ENCODE data around the gene SART3.
"Not testable (repeated sequence)": the region's sequence is repeated elsewhere in the genome, so short reads cannot be mapped to it uniquely, and the experiment has no call there.

SART3 gene

GRCh38 chr12:108502922-108503321 lies 58.1 kb downstream of the SART3 start:
- peaks cover 3 to 6% of the 10 kb centered on the region in 2 donors for H3K9me3 ChIP-seq (ENCODE audit: control insufficient read depth in 2 of 2, low read length in 2 of 2)
- peaks cover 2% of the 10 kb centered on the region in 2 donors for H3K27me3 ChIP-seq (ENCODE audit: control insufficient read depth in 1 of 2, insufficient read depth in 2 of 2, low read length in 2 of 2)
- no peaks in the 10 kb centered on the region for H3K4me1 ChIP-seq (ENCODE audit: control insufficient read depth, insufficient read depth, low read length)
- no peak overlapping the region for H3K9ac ChIP-seq (ENCODE audit: low read length in 2 of 2)
- H3K4me3 ChIP-seq (ENCODE audit: low read length in 2 of 2) = no peak overlapping the region
- H3K27ac ChIP-seq (ENCODE audit: low read length) = no peak overlapping the region
- H3K36me3 ChIP-seq (ENCODE audit: control insufficient read depth in 2 of 2, insufficient read depth in 2 of 2, low read length in 2 of 2) = no peaks in the 10 kb centered on the region

GRCh38 chr12:108498136-108498535 lies 62.8 kb downstream of the SART3 start:
- H3K4me3 ChIP-seq (ENCODE audit: low read length in 2 of 2) = no peak overlapping the region
- H3K27me3 ChIP-seq (ENCODE audit: control insufficient read depth in 1 of 2, insufficient read depth in 2 of 2, low read length in 2 of 2) = peaks cover 2 to 17% of the 10 kb centered on the region in 2 donors
- H3K4me1 ChIP-seq (ENCODE audit: control insufficient read depth, insufficient read depth, low read length) = no peaks in the 10 kb centered on the region
- peaks cover 2 to 4% of the 10 kb centered on the region in 2 donors for H3K9me3 ChIP-seq (ENCODE audit: control insufficient read depth in 2 of 2, low read length in 2 of 2)
- no peak overlapping the region for H3K9ac ChIP-seq (ENCODE audit: low read length in 2 of 2)
- no peak overlapping the region for H3K27ac ChIP-seq (ENCODE audit: low read length)
- H3K36me3 ChIP-seq (ENCODE audit: control insufficient read depth in 2 of 2, insufficient read depth in 2 of 2, low read length in 2 of 2) = no peaks in the 10 kb centered on the region

GRCh38 chr12:108495823-108496579 lies 65.0 kb downstream of the SART3 start:
- Histone ChIP-seq H3K4me3 (ENCODE audit: low read length in 2 of 2) (no peak overlapping the region), H3K27me3 (ENCODE audit: control insufficient read depth in 1 of 2, insufficient read depth in 2 of 2, low read length in 2 of 2) (peaks cover 2 to 17% of the 10 kb centered on the region in 2 donors), H3K4me1 (ENCODE audit: control insufficient read depth, insufficient read depth, low read length) (no peaks in the 10 kb centered on the region), H3K36me3 (ENCODE audit: control insufficient read depth in 2 of 2, insufficient read depth in 2 of 2, low read length in 2 of 2) (no peaks in the 10 kb centered on the region), H3K9ac (ENCODE audit: low read length in 2 of 2) (no peak overlapping the region), H3K27ac (ENCODE audit: low read length) (no peak overlapping the region), H3K9me3 (ENCODE audit: control insufficient read depth in 2 of 2, low read length in 2 of 2) (no peaks in the 10 kb centered on the region)

- H3K4me3 ChIP-seq (ENCODE audit: low read length in 2 of 2) = no peak overlapping the region
- no peak overlapping the region for H3K9ac ChIP-seq (ENCODE audit: low read length in 2 of 2)
- H3K9me3 ChIP-seq (ENCODE audit: control insufficient read depth in 2 of 2, low read length in 2 of 2) = no peaks in the 10 kb centered on the region
- H3K4me1 ChIP-seq (ENCODE audit: control insufficient read depth, insufficient read depth, low read length) = no peaks in the 10 kb centered on the region
- H3K27me3 ChIP-seq (ENCODE audit: control insufficient read depth in 1 of 2, insufficient read depth in 2 of 2, low read length in 2 of 2) = peaks cover 2 to 17% of the 10 kb centered on the region in 2 donors
- H3K36me3 ChIP-seq (ENCODE audit: control insufficient read depth in 2 of 2, insufficient read depth in 2 of 2, low read length in 2 of 2) = no peaks in the 10 kb centered on the region
- no peak overlapping the region for H3K27ac ChIP-seq (ENCODE audit: low read length)
Measured at GRCh38 chr12:108495054-108495453, 65.9 kb downstream of the SART3 start.

GRCh38 chr12:108491256-108491655 lies 69.7 kb downstream of the SART3 start:
- H3K9me3 ChIP-seq (ENCODE audit: control insufficient read depth in 2 of 2, low read length in 2 of 2) = peaks cover 0 to 3% of the 10 kb centered on the region in 2 donors
- peaks cover 0 to 11% of the 10 kb centered on the region in 2 donors for H3K27me3 ChIP-seq (ENCODE audit: control insufficient read depth in 1 of 2, insufficient read depth in 2 of 2, low read length in 2 of 2)
- H3K4me1 ChIP-seq (ENCODE audit: control insufficient read depth, insufficient read depth, low read length) = no peaks in the 10 kb centered on the region
- H3K27ac ChIP-seq (ENCODE audit: low read length) = no peak overlapping the region
- H3K36me3 ChIP-seq (ENCODE audit: control insufficient read depth in 2 of 2, insufficient read depth in 2 of 2, low read length in 2 of 2) = no peaks in the 10 kb centered on the region
- H3K9ac ChIP-seq (ENCODE audit: low read length in 2 of 2) = no peak overlapping the region
- no peak overlapping the region for H3K4me3 ChIP-seq (ENCODE audit: low read length in 2 of 2)

GRCh38 chr12:108487029-108487428 lies 73.9 kb downstream of the SART3 start:
- H3K9ac ChIP-seq (ENCODE audit: low read length in 2 of 2); H3K4me1 ChIP-seq (ENCODE audit: control insufficient read depth, insufficient read depth, low read length); H3K27me3 ChIP-seq (ENCODE audit: control insufficient read depth in 1 of 2, insufficient read depth in 2 of 2, low read length in 2 of 2); H3K9me3 ChIP-seq (ENCODE audit: control insufficient read depth in 2 of 2, low read length in 2 of 2); H3K36me3 ChIP-seq (ENCODE audit: control insufficient read depth in 2 of 2, insufficient read depth in 2 of 2, low read length in 2 of 2); H3K4me3 ChIP-seq (ENCODE audit: low read length in 2 of 2); H3K27ac ChIP-seq (ENCODE audit: low read length): not testable (repeated sequence)

- H3K9me3 ChIP-seq (ENCODE audit: control insufficient read depth in 2 of 2, low read length in 2 of 2); H3K4me3 ChIP-seq (ENCODE audit: low read length in 2 of 2); H3K27me3 ChIP-seq (ENCODE audit: control insufficient read depth in 1 of 2, insufficient read depth in 2 of 2, low read length in 2 of 2); H3K9ac ChIP-seq (ENCODE audit: low read length in 2 of 2); H3K4me1 ChIP-seq (ENCODE audit: control insufficient read depth, insufficient read depth, low read length); H3K36me3 ChIP-seq (ENCODE audit: control insufficient read depth in 2 of 2, insufficient read depth in 2 of 2, low read length in 2 of 2); H3K27ac ChIP-seq (ENCODE audit: low read length): not testable (repeated sequence)
Measured at GRCh38 chr12:108485371-108485770, 75.6 kb downstream of the SART3 start.

GRCh38 chr12:108484845-108485244 lies 76.1 kb downstream of the SART3 start:
- Histone ChIP-seq H3K27ac (ENCODE audit: low read length) (no peak overlapping the region), H3K9me3 (ENCODE audit: control insufficient read depth in 2 of 2, low read length in 2 of 2) (peaks cover 0 to 3% of the 10 kb centered on the region in 2 donors), H3K9ac (ENCODE audit: low read length in 2 of 2) (no peak overlapping the region), H3K27me3 (ENCODE audit: control insufficient read depth in 1 of 2, insufficient read depth in 2 of 2, low read length in 2 of 2) (no peaks in the 10 kb centered on the region), H3K4me1 (ENCODE audit: control insufficient read depth, insufficient read depth, low read length) (no peaks in the 10 kb centered on the region), H3K36me3 (ENCODE audit: control insufficient read depth in 2 of 2, insufficient read depth in 2 of 2, low read length in 2 of 2) (no peaks in the 10 kb centered on the region), H3K4me3 (ENCODE audit: low read length in 2 of 2) (no peak overlapping the region)

GRCh38 chr12:108484431-108484830 lies 76.5 kb downstream of the SART3 start:
- no peak overlapping the region for H3K4me3 ChIP-seq (ENCODE audit: low read length in 2 of 2)
- no peaks in the 10 kb centered on the region for H3K27me3 ChIP-seq (ENCODE audit: control insufficient read depth in 1 of 2, insufficient read depth in 2 of 2, low read length in 2 of 2)
- H3K27ac ChIP-seq (ENCODE audit: low read length) = no peak overlapping the region
- H3K9me3 ChIP-seq (ENCODE audit: control insufficient read depth in 2 of 2, low read length in 2 of 2) = peaks cover 0 to 3% of the 10 kb centered on the region in 2 donors
- H3K9ac ChIP-seq (ENCODE audit: low read length in 2 of 2) = no peak overlapping the region
- H3K36me3 ChIP-seq (ENCODE audit: control insufficient read depth in 2 of 2, insufficient read depth in 2 of 2, low read length in 2 of 2) = no peaks in the 10 kb centered on the region
- H3K4me1 ChIP-seq (ENCODE audit: control insufficient read depth, insufficient read depth, low read length) = no peaks in the 10 kb centered on the region

GRCh38 chr12:108483213-108484059 lies 77.5 kb downstream of the SART3 start:
- Histone ChIP-seq H3K9ac (ENCODE audit: low read length in 2 of 2) (no peak overlapping the region), H3K27me3 (ENCODE audit: control insufficient read depth in 1 of 2, insufficient read depth in 2 of 2, low read length in 2 of 2) (no peaks in the 10 kb centered on the region), H3K9me3 (ENCODE audit: control insufficient read depth in 2 of 2, low read length in 2 of 2) (peaks cover 0 to 3% of the 10 kb centered on the region in 2 donors), H3K27ac (ENCODE audit: low read length) (no peak overlapping the region), H3K4me1 (ENCODE audit: control insufficient read depth, insufficient read depth, low read length) (no peaks in the 10 kb centered on the region), H3K36me3 (ENCODE audit: control insufficient read depth in 2 of 2, insufficient read depth in 2 of 2, low read length in 2 of 2) (no peaks in the 10 kb centered on the region), H3K4me3 (ENCODE audit: low read length in 2 of 2) (no peak overlapping the region)

All from stomach smooth muscle (tissue), 2 donors.